Measurements from ENCODE around the gene FEM1B. TPM values are rescaled to one million over a fixed set of nuclear protein-coding genes. Genes with fewer than 3 reads are reported as not detected.

Gene FEM1B
- total and polyA plus RNA-seq, 2 donors (not counting 1 experiment from before 2014, with no cell fraction given): 38.2 to 48.4 TPM

GRCh38 chr15:68271854-68272471, 5.6 kb upstream of the FEM1B start:
- Histone ChIP-seq H3K36me3 (ENCODE audit: control insufficient read depth, insufficient read depth, low read length) (no peaks in the 10 kb centered on the region), H3K9ac (ENCODE audit: insufficient read depth, low read length) (no peak overlapping the region), H3K9me3 (ENCODE audit: control insufficient read depth, insufficient read depth, low read depth, low read length) (no peaks in the 10 kb centered on the region), H4K20me1 (ENCODE audit: control insufficient read depth, extremely low read depth, insufficient read depth, low read length) (no peaks in the 10 kb centered on the region), H3K27ac (ENCODE audit: insufficient read depth, low read length) (peak overlapping the region; percentile 67), H3K4me1 (ENCODE audit: control insufficient read depth, extremely low read depth, insufficient read depth, low read length) (peaks cover 29% of the 10 kb centered on the region), H3K4me2 (ENCODE audit: extremely low read depth, insufficient read depth, low read length) (peak overlapping the region; percentile 63), H3K4me3 (replicated peaks in 1 of 4; ENCODE audit: control extremely low read depth in 1 of 4, insufficient read depth in 1 of 4, low read depth in 3 of 4, low read length in 4 of 4) (peak overlapping the region in 1 of 4 experiments; percentile 23), H3K27me3 (ENCODE audit: control insufficient read depth, insufficient read depth, low read length) (no peaks in the 10 kb centered on the region), H3K79me2 (ENCODE audit: control insufficient read depth, insufficient read depth, low read length) (no peaks in the 10 kb centered on the region), H2AFZ (ENCODE audit: low read length) (peak overlapping the region; percentile 82)
- peak; percentile 48 to 95 for DNase-seq (ENCODE audit: low read depth in 2 of 2)
- TF ChIP-seq CTCF (conservative IDR thresholded peaks at IDR 0.05 in 1 of 2, IDR thresholded peaks at IDR 0.05 in 1 of 2; ENCODE audit: low read depth in 1 of 2, low read length in 2 of 2): no peak
- no peak for TF ChIP-seq EZH2 (IDR thresholded peaks at IDR 0.05; ENCODE audit: low read length, missing control alignments)

- no peak overlapping the region for H2AFZ ChIP-seq (ENCODE audit: low read length)
- H4K20me1 ChIP-seq (ENCODE audit: control insufficient read depth, extremely low read depth, insufficient read depth, low read length): no peaks in the 10 kb centered on the region
- H3K27ac ChIP-seq (ENCODE audit: insufficient read depth, low read length): peak overlapping the region; percentile 67
- no peaks in the 10 kb centered on the region for H3K9me3 ChIP-seq (ENCODE audit: control insufficient read depth, insufficient read depth, low read depth, low read length)
- no peaks in the 10 kb centered on the region for H3K27me3 ChIP-seq (ENCODE audit: control insufficient read depth, insufficient read depth, low read length)
- H3K36me3 ChIP-seq (ENCODE audit: control insufficient read depth, insufficient read depth, low read length): no peaks in the 10 kb centered on the region
- TF ChIP-seq EZH2 (IDR thresholded peaks at IDR 0.05; ENCODE audit: low read length, missing control alignments): no peak
- no peak for TF ChIP-seq CTCF (conservative IDR thresholded peaks at IDR 0.05 in 1 of 2, IDR thresholded peaks at IDR 0.05 in 1 of 2; ENCODE audit: low read depth in 1 of 2, low read length in 2 of 2)
- H3K4me2 ChIP-seq (ENCODE audit: extremely low read depth, insufficient read depth, low read length): peak overlapping the region; percentile 63
- no peak overlapping the region for H3K9ac ChIP-seq (ENCODE audit: insufficient read depth, low read length)
- H3K79me2 ChIP-seq (ENCODE audit: control insufficient read depth, insufficient read depth, low read length): no peaks in the 10 kb centered on the region
- peak; percentile 64 to 89 for DNase-seq (ENCODE audit: low read depth in 2 of 2)
- H3K4me1 ChIP-seq (ENCODE audit: control insufficient read depth, extremely low read depth, insufficient read depth, low read length): peaks cover 29% of the 10 kb centered on the region
- H3K4me3 ChIP-seq (replicated peaks in 1 of 4; ENCODE audit: control extremely low read depth in 1 of 4, insufficient read depth in 1 of 4, low read depth in 3 of 4, low read length in 4 of 4): no peak overlapping the region
These were observed 4.7 kb upstream of the FEM1B start for GRCh38 chr15:68272721-68273271.

GRCh38 chr15:68274201-68274848, 3.2 kb upstream of the FEM1B start:
- Histone ChIP-seq H3K27me3 (ENCODE audit: control insufficient read depth, insufficient read depth, low read length) (no peaks in the 10 kb centered on the region), H2AFZ (ENCODE audit: low read length) (no peak overlapping the region), H3K4me3 (replicated peaks in 1 of 4; ENCODE audit: control extremely low read depth in 1 of 4, insufficient read depth in 1 of 4, low read depth in 3 of 4, low read length in 4 of 4) (no peak overlapping the region), H4K20me1 (ENCODE audit: control insufficient read depth, extremely low read depth, insufficient read depth, low read length) (peaks cover 3% of the 10 kb centered on the region), H3K4me1 (ENCODE audit: control insufficient read depth, extremely low read depth, insufficient read depth, low read length) (peaks cover 29% of the 10 kb centered on the region), H3K9ac (ENCODE audit: insufficient read depth, low read length) (no peak overlapping the region), H3K79me2 (ENCODE audit: control insufficient read depth, insufficient read depth, low read length) (peaks cover 13% of the 10 kb centered on the region), H3K36me3 (ENCODE audit: control insufficient read depth, insufficient read depth, low read length) (no peaks in the 10 kb centered on the region), H3K27ac (ENCODE audit: insufficient read depth, low read length) (no peak overlapping the region), H3K4me2 (ENCODE audit: extremely low read depth, insufficient read depth, low read length) (no peak overlapping the region), H3K9me3 (ENCODE audit: control insufficient read depth, insufficient read depth, low read depth, low read length) (no peaks in the 10 kb centered on the region)
- TF ChIP-seq EZH2 (IDR thresholded peaks at IDR 0.05; ENCODE audit: low read length, missing control alignments) (no peak), CTCF (conservative IDR thresholded peaks at IDR 0.05 in 1 of 2, IDR thresholded peaks at IDR 0.05 in 1 of 2; ENCODE audit: low read depth in 1 of 2, low read length in 2 of 2) (no peak)
- DNase-seq (ENCODE audit: low read depth in 2 of 2): no peak

Data from fibroblast of lung (primary cell).